ENCODE measurements around the gene SPATA31D4. TPM values are rescaled to one million over a fixed set of nuclear protein-coding genes. Genes with fewer than 3 reads are reported as not detected.

SPATA31D4 gene
- not detected in 2 replicates for total RNA-seq

DNA sequence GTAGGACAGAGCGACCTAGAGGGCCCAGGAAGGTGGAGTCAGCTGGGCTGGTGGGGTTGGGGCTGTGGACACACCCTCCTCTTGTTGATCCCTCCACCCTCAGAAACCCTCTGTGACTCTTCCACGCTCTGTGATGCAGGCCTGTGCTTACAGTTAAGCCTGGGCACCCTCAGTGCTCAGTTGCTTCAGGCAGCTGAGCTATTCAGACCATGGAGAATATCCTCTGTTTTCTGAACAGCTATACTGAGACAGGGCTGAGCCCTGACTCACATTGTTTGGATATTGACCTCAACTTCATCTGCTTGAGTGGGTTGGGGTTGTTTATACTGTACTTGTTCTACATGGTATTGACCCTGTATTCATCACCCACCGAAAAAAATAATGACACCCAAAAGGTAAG is at the start of gene SPATA31D4:
TSS of gene SPATA31D4 (plus strand) at position 124 of the 400 bp plus-strand sequence. CDS start at position 210, 86 bp downstream.

DNA sequence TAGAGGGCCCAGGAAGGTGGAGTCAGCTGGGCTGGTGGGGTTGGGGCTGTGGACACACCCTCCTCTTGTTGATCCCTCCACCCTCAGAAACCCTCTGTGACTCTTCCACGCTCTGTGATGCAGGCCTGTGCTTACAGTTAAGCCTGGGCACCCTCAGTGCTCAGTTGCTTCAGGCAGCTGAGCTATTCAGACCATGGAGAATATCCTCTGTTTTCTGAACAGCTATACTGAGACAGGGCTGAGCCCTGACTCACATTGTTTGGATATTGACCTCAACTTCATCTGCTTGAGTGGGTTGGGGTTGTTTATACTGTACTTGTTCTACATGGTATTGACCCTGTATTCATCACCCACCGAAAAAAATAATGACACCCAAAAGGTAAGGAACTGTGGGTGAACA is 15.2 kb downstream of the SPATA31D4 start, which contains the start of gene SPATA31D3:
TSS of gene SPATA31D3 (plus strand) at position 108 of the 400 bp plus-strand sequence. CDS start at position 194, 86 bp downstream.

Small RNA genes lying within 50 kb of the gene (small RNA-seq; reads per million reads assigned to genes)
- gene RF00189 (not detected), gene RNA5SP287 (not detected)

Other genes starting within 250 kb of the SPATA31D4 start
- gene TLE1, start 238.9 kb upstream of the SPATA31D4 start, total RNA-seq = 18.7 and 20.5 TPM in 2 replicates
- gene SPATA31D3, start 15.1 kb downstream of the SPATA31D4 start, total RNA-seq = not detected in 2 replicates
- not detected in 2 replicates for gene SPATA31D1, start 60.3 kb downstream of the SPATA31D4 start, total RNA-seq